Mesendoderm (in vitro differentiated cells): ENCODE results near the gene PRDM7. TPM values are rescaled to one million over a fixed set of nuclear protein-coding genes. Genes with fewer than 3 reads are reported as not detected.
A peak's percentile ranks its signal among the peaks of the same experiment; 100 is the strongest.
"Not testable (repeated sequence)": the region's sequence is repeated elsewhere in the genome, so short reads cannot be mapped to it uniquely, and the experiment has no call there.

ENCODE experiments used
- DNase-seq: peaks from one replicate; pipeline ENCODE4 v3.0.0; 2013
- H2AK5ac ChIP-seq: 2 replicates; pipeline ENCODE4 v1.6.1; 2013; ENCODE audit warnings: low read length, inconsistent platforms
- H2BK120ac ChIP-seq: 2 replicates; pipeline ENCODE4 v1.6.1; 2013; ENCODE audit warnings: low read depth, mild to moderate bottlenecking, low read length, moderate library complexity, mixed read lengths
- H2BK15ac ChIP-seq: replicated peaks from 2 replicates; pipeline ENCODE4 v1.6.1; 2013; ENCODE audit warnings: low read depth, mild to moderate bottlenecking, moderate library complexity
- H2BK5ac ChIP-seq: 2 replicates; pipeline ENCODE4 v1.6.1; 2013; ENCODE audit warnings: low read length, inconsistent platforms
- H3K18ac ChIP-seq: 2 replicates; pipeline ENCODE4 v1.6.1; 2013; ENCODE audit warnings: mild to moderate bottlenecking, low read length, mixed read lengths
- H3K23ac ChIP-seq: one replicate; pipeline ENCODE4 v1.6.1; 2013; ENCODE audit warnings: low read length
- H3K27ac ChIP-seq: 2 replicates; pipeline ENCODE4 v1.5.1; 2013; ENCODE audit warnings: low read depth, mild to moderate bottlenecking, inconsistent platforms, low read length, moderate library complexity
- H3K27me3 ChIP-seq: 2 replicates; pipeline ENCODE4 v1.6.1; 2013; ENCODE audit warnings: low read length, control low read depth, mild to moderate bottlenecking, inconsistent platforms; ENCODE audit not compliant: insufficient read depth, poor library complexity
- H3K36me3 ChIP-seq: 2 replicates; pipeline ENCODE4 v1.6.1; 2013; ENCODE audit warnings: low read length, inconsistent platforms; ENCODE audit not compliant: control insufficient read depth, insufficient read depth
- H3K4ac ChIP-seq: one replicate; pipeline ENCODE4 v1.6.1; 2013; ENCODE audit warnings: low read depth, mild to moderate bottlenecking, low read length, moderate library complexity
- H3K4me1 ChIP-seq: 2 replicates; pipeline ENCODE4 v1.6.1; 2013; ENCODE audit warnings: low read depth, low read length, inconsistent platforms; ENCODE audit not compliant: control insufficient read depth
- H3K4me2 ChIP-seq: 2 replicates; pipeline ENCODE4 v1.6.1; 2013; ENCODE audit warnings: low read length
- H3K4me3 ChIP-seq: 2 replicates; pipeline ENCODE4 v1.5.1; 2013; ENCODE audit warnings: mild to moderate bottlenecking, low read length
- H3K56ac ChIP-seq: one replicate; pipeline ENCODE4 v1.6.1; 2013; ENCODE audit warnings: low read length
- H3K79me1 ChIP-seq: 2 replicates; pipeline ENCODE4 v1.6.1; 2013; ENCODE audit warnings: low read length, inconsistent platforms
- H3K79me2 ChIP-seq: 2 replicates; pipeline ENCODE4 v1.6.1; 2013; ENCODE audit warnings: mild to moderate bottlenecking, low read length; ENCODE audit not compliant: control insufficient read depth, insufficient read depth
- H3K9ac ChIP-seq: 2 replicates; pipeline ENCODE4 v1.6.1; 2013; ENCODE audit warnings: low read length, inconsistent platforms
- H4K5ac ChIP-seq: one replicate; pipeline ENCODE4 v1.6.1; 2013; ENCODE audit warnings: low read length
- H4K8ac ChIP-seq: one replicate; pipeline ENCODE4 v1.6.1; 2013; ENCODE audit warnings: low read depth, mild to moderate bottlenecking, control low read depth, low read length, moderate library complexity
- WGBS: extraction: QIAGEN DNeasy Blood & Tissue Kit; methylation state at CpG from one replicate; pipeline ENCODE4 v1.1.7; 2013; ENCODE audit warnings: low lambda C conversion rate, missing lambda C conversion rate; ENCODE audit not compliant: insufficient coverage; ENCODE audit errors: extremely low coverage; 5-methylcytosine and 5-hydroxymethylcytosine counted together
- polyA plus RNA-seq, 2 experiments: library from polyadenylated mRNA; stranded (reverse); fragments of 200-250 nt; gene quantifications; one replicate each; pipeline ENCODE4 v1.2.3, GENCODE V29; 2013

Gene PRDM7
- polyA plus RNA-seq (2013, experiment 1 of 2), result not detected
- polyA plus RNA-seq (2013, experiment 2 of 2), result not detected

GRCh38 chr16:90077240-90077756, at the start of gene PRDM7:
PRDM7 (minus strand) TSS chr16:90077331; CDS start chr16:90075910, 1,421 bp downstream.
- Histone ChIP-seq H3K79me2 (no peaks in the 10 kb centered on the region), H2AK5ac (no peak within 1 kb of the TSS), H3K27me3 (no peaks in the 10 kb centered on the region), H2BK15ac (no peak within 1 kb of the TSS), H3K4me1 (no peaks in the 10 kb centered on the region), H2BK120ac (no peak within 1 kb of the TSS), H4K5ac (no peak within 1 kb of the TSS), H4K8ac (no peak within 1 kb of the TSS), H3K4me3 (no peak within 1 kb of the TSS), H3K79me1 (no peaks in the 10 kb centered on the region), H3K18ac (no peak within 1 kb of the TSS), H3K23ac (no peak within 1 kb of the TSS), H3K9ac (no peak within 1 kb of the TSS), H3K4ac (no peak within 1 kb of the TSS), H3K27ac (no peak within 1 kb of the TSS), H3K36me3 (no peaks in the 10 kb centered on the region), H3K4me2 (no peak within 1 kb of the TSS), H2BK5ac (no peak within 1 kb of the TSS), H3K56ac (no peak within 1 kb of the TSS)
- DNase-seq, result peak; percentile 77
- WGBS, result no CpG with 5 or more reads among the region's 32 CpGs

GRCh38 chr16:90121846-90122245, 44.7 kb upstream of the PRDM7 start:
- H3K27ac ChIP-seq, H3K4me1 ChIP-seq, H3K27me3 ChIP-seq, H2BK5ac ChIP-seq, H3K9ac ChIP-seq, H3K79me2 ChIP-seq, H3K23ac ChIP-seq, H2AK5ac ChIP-seq, H3K4me3 ChIP-seq, H4K5ac ChIP-seq, H3K4me2 ChIP-seq, H2BK15ac ChIP-seq, H3K4ac ChIP-seq, H3K18ac ChIP-seq, H3K36me3 ChIP-seq, DNase-seq, H3K79me1 ChIP-seq, H3K56ac ChIP-seq, H2BK120ac ChIP-seq, H4K8ac ChIP-seq: not testable (repeated sequence)
- WGBS, result no CpG with 5 or more reads among the region's 4 CpGs

GRCh38 chr16:90107617-90108016, 30.5 kb upstream of the PRDM7 start:
- not testable (repeated sequence) for H3K9ac ChIP-seq, DNase-seq, H2AK5ac ChIP-seq, H2BK120ac ChIP-seq, H4K8ac ChIP-seq, H3K79me1 ChIP-seq, H3K79me2 ChIP-seq, H3K23ac ChIP-seq, H3K18ac ChIP-seq, H3K56ac ChIP-seq, H3K27ac ChIP-seq, H3K27me3 ChIP-seq, H3K36me3 ChIP-seq, H3K4me1 ChIP-seq, H4K5ac ChIP-seq, H3K4me2 ChIP-seq, H2BK15ac ChIP-seq, H2BK5ac ChIP-seq, H3K4ac ChIP-seq, H3K4me3 ChIP-seq
- WGBS, result no CpG with 5 or more reads among the region's 6 CpGs

- H3K56ac ChIP-seq, H2BK120ac ChIP-seq, DNase-seq, H3K18ac ChIP-seq, H3K4me3 ChIP-seq, H3K27me3 ChIP-seq, H2AK5ac ChIP-seq, H3K27ac ChIP-seq, H4K5ac ChIP-seq, H3K79me1 ChIP-seq, H3K4ac ChIP-seq, H2BK15ac ChIP-seq, H3K9ac ChIP-seq, H3K4me1 ChIP-seq, H4K8ac ChIP-seq, H2BK5ac ChIP-seq, H3K36me3 ChIP-seq, H3K79me2 ChIP-seq, H3K4me2 ChIP-seq, H3K23ac ChIP-seq: not testable (repeated sequence)
- WGBS, result no CpG with 5 or more reads among the region's 13 CpGs
Observed at GRCh38 chr16:90107060-90107459, 29.9 kb upstream of the PRDM7 start.

GRCh38 chr16:90106271-90106670, 29.1 kb upstream of the PRDM7 start:
- no CpG with 5 or more reads among the region's 32 CpGs for WGBS
- not testable (repeated sequence) for H3K23ac ChIP-seq, H3K79me2 ChIP-seq, H3K4me3 ChIP-seq, H3K27me3 ChIP-seq, H4K5ac ChIP-seq, H3K56ac ChIP-seq, H3K9ac ChIP-seq, H3K4me1 ChIP-seq, H4K8ac ChIP-seq, H3K4ac ChIP-seq, H3K36me3 ChIP-seq, H2AK5ac ChIP-seq, H2BK120ac ChIP-seq, H2BK5ac ChIP-seq, H2BK15ac ChIP-seq, H3K27ac ChIP-seq, H3K4me2 ChIP-seq, H3K18ac ChIP-seq, H3K79me1 ChIP-seq
- DNase-seq, result peak; percentile 81

GRCh38 chr16:90104725-90105124, 27.6 kb upstream of the PRDM7 start:
- not testable (repeated sequence) for DNase-seq, H3K4ac ChIP-seq, H3K4me1 ChIP-seq, H3K9ac ChIP-seq, H3K18ac ChIP-seq, H3K4me3 ChIP-seq, H3K56ac ChIP-seq, H3K4me2 ChIP-seq, H2BK5ac ChIP-seq, H3K23ac ChIP-seq, H4K8ac ChIP-seq, H2AK5ac ChIP-seq, H3K27ac ChIP-seq, H3K79me1 ChIP-seq, H3K27me3 ChIP-seq, H3K79me2 ChIP-seq, H4K5ac ChIP-seq, H3K36me3 ChIP-seq, H2BK15ac ChIP-seq, H2BK120ac ChIP-seq
- no CpG with 5 or more reads among the region's 13 CpGs for WGBS
